ENCODE results near the gene MAPK7.

Gene MAPK7

GRCh38 chr17:19378416-19379360 lies at the start of gene MAPK7:
Gene MAPK7, plus strand, starts transcription at chr17:19378498. Its CDS starts 403 bp downstream, at chr17:19378901.
- no peak for DNase-seq

- DNase-seq: no peak
Measured at GRCh38 chr17:19329136-19329535, 49.2 kb upstream of the MAPK7 start.

GRCh38 chr17:19329839-19330238 lies 48.5 kb upstream of the MAPK7 start:
- DNase-seq: no peak

- DNase-seq: no peak
Measured at GRCh38 chr17:19330271-19330670, 48.0 kb upstream of the MAPK7 start.

- no peak for DNase-seq
Measured at GRCh38 chr17:19331134-19331533, 47.2 kb upstream of the MAPK7 start.

- DNase-seq: no peak
Measured at GRCh38 chr17:19331543-19332245, 46.6 kb upstream of the MAPK7 start.

GRCh38 chr17:19332371-19333131 lies 45.7 kb upstream of the MAPK7 start:
- DNase-seq: no peak

- DNase-seq: no peak
Measured at GRCh38 chr17:19333132-19333440, 45.2 kb upstream of the MAPK7 start.

GRCh38 chr17:19333736-19334290 lies 44.5 kb upstream of the MAPK7 start:
- DNase-seq: no peak

GRCh38 chr17:19334331-19334730 lies 44.0 kb upstream of the MAPK7 start:
- DNase-seq: no peak

GRCh38 chr17:19335951-19336631 lies 42.2 kb upstream of the MAPK7 start:
- DNase-seq: no peak

- no peak for DNase-seq
Measured at GRCh38 chr17:19336938-19337711, 41.2 kb upstream of the MAPK7 start.

- DNase-seq: no peak
Measured at GRCh38 chr17:19337712-19338023, 40.6 kb upstream of the MAPK7 start.

GRCh38 chr17:19338031-19338990 lies 40.0 kb upstream of the MAPK7 start:
- no peak for DNase-seq

GRCh38 chr17:19339341-19339815 lies 38.9 kb upstream of the MAPK7 start:
- DNase-seq: no peak

- DNase-seq: no peak
Measured at GRCh38 chr17:19341211-19341631, 37.1 kb upstream of the MAPK7 start.

GRCh38 chr17:19341641-19342610 lies 36.4 kb upstream of the MAPK7 start:
- DNase-seq: no peak

GRCh38 chr17:19342611-19343255 lies 35.6 kb upstream of the MAPK7 start:
- no peak for DNase-seq

GRCh38 chr17:19343256-19343630 lies 35.1 kb upstream of the MAPK7 start:
- no peak for DNase-seq
